ENCODE measurements around the gene ADGRD2.

The ADGRD2 gene

GRCh38 chr9:124473310-124473709 is 23.1 kb downstream of the ADGRD2 start:
- CTCF ChIA-PET = no interaction called here
- POLR2A ChIA-PET (ENCODE audit: low non-redundant PET) = no interaction called here

GRCh38 chr9:124474151-124474550 is 23.9 kb downstream of the ADGRD2 start:
- CTCF ChIA-PET = interaction anchor here (0.5 to 0.7 kb wide), 3 partner anchors 22 to 64 kb away, joined by 3 to 7 read pairs (median 3); no protein-coding TSS in a partner anchor
- no peak for TF ChIP-seq CTCF (conservative IDR thresholded peaks at IDR 0.05; ENCODE audit: low read depth)
- H3K27ac ChIP-seq = no peak overlapping the region
- POLR2A ChIA-PET (ENCODE audit: low non-redundant PET) = no interaction called here
- no peak for DNase-seq (ENCODE audit: low spot score)

More at GRCh38 chr9:124473310-124473709, 23.1 kb downstream of the ADGRD2 start:
- H3K27ac ChIP-seq = no peak overlapping the region
- DNase-seq (ENCODE audit: low spot score) = no peak
- TF ChIP-seq CTCF (conservative IDR thresholded peaks at IDR 0.05; ENCODE audit: low read depth) = no peak

GRCh38 chr9:124475158-124475867 is 25.1 kb downstream of the ADGRD2 start:
- H3K27ac ChIP-seq = no peak overlapping the region
- ChIA-PET POLR2A (ENCODE audit: low non-redundant PET) (no interaction called here), CTCF (interaction anchor here (0.7 kb wide), 1 partner anchor 23 kb away, joined by 7 read pairs; no protein-coding TSS in a partner anchor)
- DNase-seq (ENCODE audit: low spot score) = no peak
- no peak for TF ChIP-seq CTCF (conservative IDR thresholded peaks at IDR 0.05; ENCODE audit: low read depth)

- no peak for TF ChIP-seq CTCF (conservative IDR thresholded peaks at IDR 0.05; ENCODE audit: low read depth)
- DNase-seq (ENCODE audit: low spot score) = no peak
- ChIA-PET POLR2A (ENCODE audit: low non-redundant PET) (no interaction called here), CTCF (no interaction called here)
- no peak overlapping the region for H3K27ac ChIP-seq
Measured at GRCh38 chr9:124475868-124476690, 25.8 kb downstream of the ADGRD2 start.

- ChIA-PET POLR2A (ENCODE audit: low non-redundant PET) (no interaction called here), CTCF (interaction anchor here (1.9 kb wide), 1 partner anchor 61 kb away, joined by 5 read pairs; no protein-coding TSS in a partner anchor)
- H3K27ac ChIP-seq = no peak overlapping the region
- DNase-seq (ENCODE audit: low spot score) = no peak
- TF ChIP-seq CTCF (conservative IDR thresholded peaks at IDR 0.05; ENCODE audit: low read depth) = no peak
Measured at GRCh38 chr9:124477211-124477647, 27.0 kb downstream of the ADGRD2 start.

- ChIA-PET POLR2A (ENCODE audit: low non-redundant PET) (no interaction called here), CTCF (interaction anchor here (0.8 to 1.9 kb wide), 2 partner anchors 61 to 205 kb away, joined by 3 to 5 read pairs; no protein-coding TSS in a partner anchor)
- no peak for DNase-seq (ENCODE audit: low spot score)
- TF ChIP-seq CTCF (conservative IDR thresholded peaks at IDR 0.05; ENCODE audit: low read depth) = no peak
- no peak overlapping the region for H3K27ac ChIP-seq
Measured at GRCh38 chr9:124477648-124478285, 27.5 kb downstream of the ADGRD2 start.

Data from RWPE1 (cell line).